ENCODE results near the gene KLHDC3.

The KLHDC3 gene

GRCh38 chr6:42969934-42970333 lies 44.1 kb upstream of the KLHDC3 start:
- no peak overlapping the region for H3K4me3 ChIP-seq (ENCODE audit: low read depth, low read length)
- DNase-seq (ENCODE audit: low read depth), result no peak
- TF ChIP-seq, protein P1, sequence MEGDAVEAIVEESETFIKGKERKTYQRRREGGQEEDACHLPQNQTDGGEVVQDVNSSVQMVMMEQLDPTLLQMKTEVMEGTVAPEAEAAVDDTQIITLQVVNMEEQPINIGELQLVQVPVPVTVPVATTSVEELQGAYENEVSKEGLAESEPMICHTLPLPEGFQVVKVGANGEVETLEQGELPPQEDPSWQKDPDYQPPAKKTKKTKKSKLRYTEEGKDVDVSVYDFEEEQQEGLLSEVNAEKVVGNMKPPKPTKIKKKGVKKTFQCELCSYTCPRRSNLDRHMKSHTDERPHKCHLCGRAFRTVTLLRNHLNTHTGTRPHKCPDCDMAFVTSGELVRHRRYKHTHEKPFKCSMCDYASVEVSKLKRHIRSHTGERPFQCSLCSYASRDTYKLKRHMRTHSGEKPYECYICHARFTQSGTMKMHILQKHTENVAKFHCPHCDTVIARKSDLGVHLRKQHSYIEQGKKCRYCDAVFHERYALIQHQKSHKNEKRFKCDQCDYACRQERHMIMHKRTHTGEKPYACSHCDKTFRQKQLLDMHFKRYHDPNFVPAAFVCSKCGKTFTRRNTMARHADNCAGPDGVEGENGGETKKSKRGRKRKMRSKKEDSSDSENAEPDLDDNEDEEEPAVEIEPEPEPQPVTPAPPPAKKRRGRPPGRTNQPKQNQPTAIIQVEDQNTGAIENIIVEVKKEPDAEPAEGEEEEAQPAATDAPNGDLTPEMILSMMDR (IDR thresholded peaks at IDR 0.05; ENCODE audit: control insufficient read depth, extremely low read depth, insufficient read depth), result no peak

- H3K4me3 ChIP-seq (ENCODE audit: low read depth, low read length), result no peak overlapping the region
- no peak for DNase-seq (ENCODE audit: low read depth)
- TF ChIP-seq, protein P1 (IDR thresholded peaks at IDR 0.05; ENCODE audit: control insufficient read depth, extremely low read depth, insufficient read depth), result no peak
Observed at GRCh38 chr6:42970871-42971612, 43.0 kb upstream of the KLHDC3 start.

DNA sequence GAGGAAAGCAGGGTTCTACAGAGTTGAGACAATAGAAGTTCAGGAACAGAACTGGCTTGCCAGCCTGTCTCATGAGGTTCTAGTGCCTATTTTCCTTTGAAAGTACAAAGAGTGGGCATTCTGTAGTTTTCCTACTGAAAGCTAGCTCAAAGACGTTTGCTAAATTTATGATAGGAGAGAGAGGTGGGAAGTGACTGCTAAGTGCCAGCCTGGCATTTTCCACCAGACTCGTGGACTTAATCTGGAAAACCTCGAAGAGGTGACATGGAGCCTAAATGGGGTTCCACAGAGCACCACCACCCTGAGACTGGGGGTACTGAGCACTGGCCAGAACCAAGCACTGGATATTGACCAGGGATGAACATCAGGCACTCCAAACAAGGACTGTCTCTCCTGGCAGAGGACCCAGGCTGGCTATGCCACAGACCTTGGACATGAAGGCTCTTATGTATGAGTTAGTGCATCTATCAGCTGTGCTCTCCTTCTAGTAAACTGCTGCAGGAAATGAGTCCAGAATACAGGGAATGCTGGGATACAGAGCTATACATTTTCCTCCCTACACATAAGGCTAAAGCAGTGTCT lies 42.2 kb upstream of the KLHDC3 start:
- H3K4me3 ChIP-seq (ENCODE audit: low read depth, low read length), result no peak overlapping the region
- no peak for DNase-seq (ENCODE audit: low read depth)
- TF ChIP-seq, protein P1 (IDR thresholded peaks at IDR 0.05; ENCODE audit: control insufficient read depth, extremely low read depth, insufficient read depth), result no peak

DNA sequence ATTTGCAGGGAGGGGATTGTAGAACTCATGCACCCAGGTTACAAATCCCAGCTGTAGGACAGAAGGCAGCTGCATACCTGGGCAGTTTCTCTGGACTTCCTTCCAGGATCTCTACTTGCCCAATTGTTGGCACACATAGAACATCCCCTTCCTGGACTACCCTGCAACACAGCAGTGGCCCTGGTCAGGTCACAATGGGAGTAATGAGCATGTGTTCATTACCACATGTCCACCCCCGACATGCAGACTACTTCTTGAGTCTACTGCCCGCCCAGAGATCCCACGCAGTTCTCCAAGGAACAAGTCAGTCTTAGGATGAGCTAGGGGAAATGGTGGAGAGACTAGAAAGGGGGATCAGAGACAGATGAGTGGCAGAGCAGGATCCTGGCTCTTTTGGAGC lies 40.1 kb upstream of the KLHDC3 start:
- TF ChIP-seq, protein P1 (IDR thresholded peaks at IDR 0.05; ENCODE audit: control insufficient read depth, extremely low read depth, insufficient read depth), result no peak
- H3K4me3 ChIP-seq (ENCODE audit: low read depth, low read length), result no peak overlapping the region
- no peak for DNase-seq (ENCODE audit: low read depth)

GRCh38 chr6:42974919-42975505 lies 39.0 kb upstream of the KLHDC3 start:
- no peak overlapping the region for H3K4me3 ChIP-seq (ENCODE audit: low read depth, low read length)
- TF ChIP-seq, protein P1 (IDR thresholded peaks at IDR 0.05; ENCODE audit: control insufficient read depth, extremely low read depth, insufficient read depth), result no peak
- no peak for DNase-seq (ENCODE audit: low read depth)

- no peak for DNase-seq (ENCODE audit: low read depth)
- TF ChIP-seq, protein P1 (IDR thresholded peaks at IDR 0.05; ENCODE audit: control insufficient read depth, extremely low read depth, insufficient read depth), result no peak
- H3K4me3 ChIP-seq (ENCODE audit: low read depth, low read length), result peak overlapping the region; percentile 80
Observed at GRCh38 chr6:42978487-42978838, 35.6 kb upstream of the KLHDC3 start.

All from LNCaP clone FGC (cell line).